ENCODE results near the gene EXOC1L.

EXOC1L gene

GRCh38 chr4:55819634-55820033 is at the start of gene EXOC1L:
Gene EXOC1L, plus strand, starts transcription at chr4:55819790. Its CDS starts 237 bp downstream, at chr4:55820027.
- DNase-seq (ENCODE audit: low spot score): no peak

- no peak for DNase-seq (ENCODE audit: low spot score)
Measured at GRCh38 chr4:55770662-55771061, 48.9 kb upstream of the EXOC1L start.

DNA sequence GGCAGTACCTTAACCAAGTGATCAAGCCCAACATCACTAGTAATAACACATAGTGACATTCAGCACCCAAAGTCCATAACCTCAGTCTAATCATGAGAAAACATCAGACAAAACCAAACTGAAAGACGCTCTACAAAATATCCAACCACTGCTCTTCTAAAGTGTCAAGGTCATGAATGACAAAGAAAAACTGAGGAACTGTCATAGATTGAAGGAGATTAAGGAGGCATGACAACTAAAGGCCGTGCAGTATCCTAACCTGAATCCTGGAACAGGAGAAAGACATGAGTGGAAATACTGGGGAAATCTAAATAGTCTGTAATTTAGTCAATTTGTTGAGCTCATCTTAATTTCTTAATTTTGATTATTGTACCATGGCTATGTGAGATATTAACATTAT is 38.2 kb upstream of the EXOC1L start:
- DNase-seq (ENCODE audit: low spot score): no peak

DNA sequence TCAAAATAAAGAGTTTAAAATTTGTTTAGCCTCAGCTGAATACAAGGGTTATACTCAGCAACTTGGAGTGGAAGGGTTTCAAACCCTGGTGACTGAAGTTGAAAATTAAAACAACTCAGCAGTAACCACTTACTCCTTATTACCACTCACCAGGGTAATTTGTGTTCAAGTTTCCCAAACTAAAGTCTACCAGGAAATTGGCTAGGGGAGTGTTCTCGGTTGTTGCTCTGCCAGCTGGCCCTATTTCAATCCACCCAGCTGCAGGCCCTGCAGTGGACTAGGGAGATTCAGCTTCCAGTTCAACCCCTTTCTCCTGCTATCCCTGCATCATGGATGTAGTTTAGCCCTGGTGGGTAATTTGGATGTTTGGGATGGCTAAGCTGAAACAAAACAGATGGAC is 37.8 kb upstream of the EXOC1L start:
- no peak for DNase-seq (ENCODE audit: low spot score)

DNA sequence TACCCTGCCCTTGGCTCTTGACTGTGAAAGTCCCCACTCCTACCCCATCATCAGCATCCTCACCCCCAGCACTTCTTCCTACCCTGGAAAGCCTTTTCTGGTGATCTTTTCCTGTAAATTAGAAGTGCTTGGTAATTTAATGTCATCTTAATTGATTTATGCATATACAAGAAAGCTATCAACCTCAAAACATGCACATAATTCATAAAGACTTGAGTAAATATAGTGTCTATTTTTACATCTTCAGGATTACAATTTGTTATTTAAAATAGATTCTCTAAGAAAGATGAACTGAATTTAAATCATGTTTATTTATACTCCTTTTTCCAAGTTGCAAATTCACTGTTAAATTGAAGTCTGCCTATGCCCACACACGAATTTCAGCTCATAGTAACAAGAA is 36.0 kb upstream of the EXOC1L start:
- DNase-seq (ENCODE audit: low spot score): no peak

DNA sequence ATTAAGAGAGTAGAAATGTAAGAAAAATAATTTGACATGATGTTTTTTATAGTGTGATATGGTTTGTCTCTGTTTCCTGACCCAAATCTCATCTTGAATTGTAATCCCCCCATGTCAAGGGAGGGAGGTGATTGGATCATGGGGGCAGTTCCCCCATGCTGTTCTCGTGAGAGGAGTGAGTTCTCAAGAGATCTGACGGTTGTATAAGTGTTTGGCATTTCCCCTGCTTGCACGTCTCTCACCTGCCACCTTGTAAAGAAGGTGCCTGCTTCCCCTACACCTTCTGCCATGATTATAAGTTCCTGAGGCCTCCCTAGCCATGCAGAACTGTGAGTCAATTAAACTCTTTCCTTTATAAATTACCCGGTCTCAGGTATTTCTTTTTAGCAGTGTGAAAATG is 34.8 kb upstream of the EXOC1L start:
- DNase-seq (ENCODE audit: low spot score): no peak

DNA sequence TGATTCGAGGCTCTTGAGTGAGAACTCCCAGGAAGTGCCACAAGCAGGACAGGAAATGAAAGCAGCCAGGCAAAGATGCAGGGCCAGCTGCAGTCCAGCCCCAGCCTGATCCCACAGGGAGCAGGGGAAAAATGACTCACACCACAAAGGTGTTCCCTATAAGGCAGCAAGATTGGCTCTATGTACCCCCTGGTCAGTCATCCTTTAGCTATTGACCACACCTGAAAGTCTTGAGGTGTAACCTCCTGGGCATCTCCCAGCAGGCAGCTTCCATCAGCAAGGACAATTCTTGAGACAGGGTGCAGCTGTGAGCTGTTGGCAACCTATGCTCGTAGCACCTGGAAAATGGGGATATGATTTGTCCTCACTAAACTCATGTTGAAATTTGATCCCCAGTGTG is 27.9 kb upstream of the EXOC1L start:
- no peak for DNase-seq (ENCODE audit: low spot score)

DNA sequence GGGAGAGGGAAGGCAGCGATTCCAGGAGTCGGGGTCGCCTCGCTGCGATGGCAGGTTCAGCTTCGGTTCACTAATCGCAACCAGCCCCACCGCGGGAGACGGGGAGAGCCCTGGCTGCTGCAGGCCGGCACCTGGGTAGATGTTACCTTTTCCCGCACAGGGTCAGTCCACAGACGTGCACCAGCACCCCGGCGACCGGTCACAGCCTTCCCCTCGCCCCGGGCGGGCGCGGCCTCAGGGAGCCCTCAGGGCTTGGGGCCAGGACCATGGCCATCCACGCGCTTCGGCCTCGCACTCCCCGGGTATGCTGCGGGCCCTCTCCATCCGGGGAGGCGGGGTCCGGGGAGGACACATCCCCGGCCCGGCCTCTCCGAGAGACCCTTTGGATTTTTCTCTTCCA is 26.1 kb upstream of the EXOC1L start:
- DNase-seq (ENCODE audit: low spot score): no peak

GRCh38 chr4:55794053-55794452 is 25.5 kb upstream of the EXOC1L start:
- no peak for DNase-seq (ENCODE audit: low spot score)

DNA sequence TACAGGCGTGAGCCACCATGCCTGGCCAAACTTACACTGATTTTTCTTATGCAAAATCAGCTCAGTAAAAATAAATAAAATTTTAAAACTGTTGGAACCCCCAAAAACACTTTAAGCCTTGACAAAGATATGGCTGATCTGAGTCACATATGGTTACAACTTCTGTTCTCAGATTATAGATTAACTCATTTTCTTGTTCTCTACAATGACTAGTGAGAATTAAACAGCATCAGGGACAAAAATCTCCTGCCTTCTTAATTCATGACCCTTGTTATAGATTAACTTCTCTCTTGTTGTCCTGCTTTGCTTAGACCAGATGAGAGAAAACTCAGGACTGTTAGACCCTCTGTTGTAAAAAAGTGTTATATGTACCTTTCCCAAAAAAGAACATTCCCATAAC is 24.2 kb upstream of the EXOC1L start:
- no peak for DNase-seq (ENCODE audit: low spot score)

DNA sequence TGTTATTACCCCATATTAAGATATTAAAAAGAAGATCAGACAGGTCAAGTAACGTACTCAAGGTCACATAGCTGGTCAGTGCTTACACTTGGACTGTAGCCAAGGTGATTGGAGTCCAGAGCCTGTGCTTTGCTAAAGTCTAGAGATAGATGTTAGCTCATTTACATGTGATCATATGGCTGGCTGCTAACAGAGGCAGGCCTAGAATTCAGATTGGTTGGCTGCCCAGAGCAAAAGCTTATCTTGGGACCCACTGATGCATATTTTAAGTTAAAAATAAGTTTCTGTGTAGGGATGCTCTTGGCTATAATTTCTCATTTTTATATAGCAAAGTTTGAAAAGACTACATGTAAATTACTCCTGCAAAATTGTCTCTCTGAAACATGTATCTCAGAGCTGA is 18.1 kb upstream of the EXOC1L start:
- DNase-seq (ENCODE audit: low spot score): no peak

DNA sequence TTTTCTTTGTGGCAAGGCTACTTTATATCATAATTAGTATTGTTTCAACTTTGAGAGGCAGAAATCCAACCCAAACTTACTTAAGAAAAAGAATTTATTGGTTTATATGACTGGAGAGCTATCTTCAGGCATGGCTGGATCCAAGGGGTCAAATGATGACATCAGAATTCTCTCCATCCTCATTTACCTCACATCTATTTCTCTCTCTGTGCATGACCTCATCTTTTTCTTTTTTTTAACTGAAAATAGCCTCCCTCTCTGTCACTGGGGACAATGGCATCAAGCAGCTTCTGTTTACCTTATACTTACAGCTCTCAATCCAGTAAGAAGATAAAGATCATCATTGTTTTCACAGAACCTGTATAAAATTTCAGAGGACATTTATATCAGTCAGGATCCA is 12.0 kb upstream of the EXOC1L start:
- no peak for DNase-seq (ENCODE audit: low spot score)

DNA sequence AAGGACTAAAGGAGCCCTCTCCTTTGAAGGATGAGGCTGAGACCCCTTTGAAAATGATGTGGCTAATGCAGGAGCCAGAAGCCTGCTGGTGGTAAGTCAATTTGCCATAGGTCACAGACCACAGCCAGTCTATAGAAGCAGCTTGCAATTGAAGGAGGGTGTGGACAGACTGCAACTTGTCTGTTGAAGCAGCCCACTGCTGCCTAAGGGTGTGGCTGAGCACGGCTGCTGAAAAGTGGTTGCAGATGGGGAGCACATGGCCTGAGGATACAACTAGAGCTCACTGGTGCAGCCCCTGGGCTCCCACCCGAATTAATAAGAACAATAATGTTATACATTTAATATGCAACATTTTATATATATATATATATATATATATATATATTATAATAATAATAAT is 11.4 kb upstream of the EXOC1L start:
- no peak for DNase-seq (ENCODE audit: low spot score)

- no peak for DNase-seq (ENCODE audit: low spot score)
Measured at GRCh38 chr4:55808632-55809031, 11.0 kb upstream of the EXOC1L start.

- no peak for DNase-seq (ENCODE audit: low spot score)
Measured at GRCh38 chr4:55817691-55818090, 1.9 kb upstream of the EXOC1L start.

- DNase-seq (ENCODE audit: low spot score): no peak
Measured at GRCh38 chr4:55820279-55820678, 689 bp downstream of the EXOC1L start.

- no peak for DNase-seq (ENCODE audit: low spot score)
Measured at GRCh38 chr4:55822329-55822728, 2.7 kb downstream of the EXOC1L start.

DNA sequence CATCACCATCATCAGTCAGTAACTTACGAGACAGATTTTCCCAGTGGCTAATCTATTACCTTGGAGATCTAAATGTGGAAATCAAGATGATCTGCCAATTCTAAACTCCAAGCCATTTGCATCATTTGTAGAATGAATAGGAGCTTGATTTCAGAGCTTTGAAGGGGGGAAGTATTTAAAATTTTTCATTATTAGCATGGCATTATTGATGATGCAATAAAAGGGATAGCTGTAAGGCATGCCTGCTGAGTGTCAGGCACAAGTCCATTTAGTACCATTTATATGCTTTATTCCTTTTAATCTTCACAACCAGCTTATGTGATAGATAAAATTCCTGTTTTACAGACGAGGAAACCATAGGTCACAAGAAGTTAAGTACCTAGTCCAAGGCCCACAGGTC is 5.3 kb downstream of the EXOC1L start:
- no peak for DNase-seq (ENCODE audit: low spot score)

DNA sequence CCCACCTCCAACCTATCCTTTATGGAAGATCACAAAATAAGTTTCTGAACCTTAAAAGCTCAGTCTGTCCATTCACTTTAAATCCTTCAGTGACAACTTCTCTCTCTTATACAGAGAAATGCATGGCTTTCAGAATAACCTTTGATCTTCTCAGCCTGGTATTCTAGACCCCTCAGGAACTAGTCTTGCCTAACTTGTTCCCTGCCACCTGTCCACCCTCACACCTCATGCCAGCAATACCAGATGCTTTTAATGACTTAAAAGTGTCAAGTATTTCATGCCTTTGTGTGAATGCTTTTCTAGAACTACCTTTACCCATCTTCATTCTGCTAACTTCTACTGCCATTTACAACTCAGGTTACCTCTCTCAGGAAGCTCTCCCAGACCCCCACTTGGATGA is 7.4 kb downstream of the EXOC1L start:
- DNase-seq (ENCODE audit: low spot score): no peak

DNA sequence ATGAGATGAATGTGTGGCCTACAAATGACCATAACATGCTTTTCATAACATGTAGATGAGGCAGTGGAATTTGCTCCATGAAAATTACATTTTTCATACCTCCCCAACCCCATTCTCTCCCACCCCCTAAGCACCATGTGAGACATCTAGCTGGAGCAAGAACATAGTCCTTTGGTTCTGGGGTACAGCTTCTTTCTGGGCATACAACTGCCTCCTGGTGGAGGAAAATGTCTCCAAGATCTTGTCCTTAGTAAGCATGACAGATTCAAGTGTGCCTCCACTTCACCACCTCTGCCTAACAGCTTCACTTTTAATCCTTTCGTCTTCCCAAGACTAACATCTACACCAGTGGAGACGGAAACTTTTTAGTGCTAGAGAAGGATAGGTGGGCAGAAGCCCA is 8.0 kb downstream of the EXOC1L start:
- DNase-seq (ENCODE audit: low spot score): no peak

- DNase-seq (ENCODE audit: low spot score): no peak
Measured at GRCh38 chr4:55830048-55830447, 10.5 kb downstream of the EXOC1L start.

DNA sequence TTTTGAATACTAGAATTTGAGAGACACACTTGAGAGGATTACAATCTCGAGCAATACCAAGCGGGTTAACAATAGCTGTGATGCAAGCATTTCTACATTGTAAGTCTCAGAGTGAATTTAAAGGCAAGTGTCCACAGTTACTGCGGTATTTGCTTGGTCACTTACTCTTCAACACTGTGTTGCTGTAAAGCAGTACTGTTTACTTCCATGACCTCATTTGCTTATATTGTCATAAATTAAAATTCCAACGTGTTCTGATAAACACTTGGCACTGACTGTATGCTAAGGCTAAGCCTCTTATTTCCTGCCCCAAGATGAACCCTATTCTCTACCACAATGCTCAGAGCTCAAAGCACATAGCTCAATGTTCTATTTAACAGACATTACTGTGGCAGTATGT is 11.1 kb downstream of the EXOC1L start:
- DNase-seq (ENCODE audit: low spot score): no peak

- no peak for DNase-seq (ENCODE audit: low spot score)
Measured at GRCh38 chr4:55834086-55834795, 14.7 kb downstream of the EXOC1L start.

- no peak for DNase-seq (ENCODE audit: low spot score)
Measured at GRCh38 chr4:55837903-55838302, 18.3 kb downstream of the EXOC1L start.

DNA sequence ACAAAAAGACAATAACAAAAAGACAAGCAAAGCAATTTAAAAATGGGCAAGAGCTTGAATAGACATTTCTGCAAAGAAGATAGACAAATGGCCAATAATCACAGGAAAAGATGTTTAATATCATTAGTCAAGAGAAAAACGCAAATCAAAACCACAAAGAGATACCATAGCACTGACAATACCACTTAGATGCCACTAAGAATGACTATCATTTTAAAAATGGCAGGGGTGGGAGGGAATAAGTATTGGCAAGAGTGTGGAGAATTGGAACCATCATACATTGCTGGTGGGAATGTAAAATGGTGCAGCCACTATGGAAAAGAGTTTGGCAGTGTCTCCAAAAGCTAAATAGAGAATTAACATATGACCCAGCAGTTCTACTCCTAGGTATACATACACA is 18.8 kb downstream of the EXOC1L start:
- DNase-seq (ENCODE audit: low spot score): no peak

All from germinal center (tissue), 1 donor.